Neural cell (in vitro differentiated cells): Measurements from ENCODE around the gene DSCAML1.

Experiments used
- MXI1 ChIP-seq: fragments of 450-650 bp; conservative IDR thresholded peaks from 2 replicates; pipeline ENCODE4 v1.6.1; 2014; ENCODE audit warnings: antibody characterized with exemption, mild to moderate bottlenecking; ENCODE audit not compliant: poor library complexity, severe bottlenecking
- TAF1 ChIP-seq: IDR thresholded peaks from 2 replicates; pipeline ENCODE4 v1.6.1; 2012; ENCODE audit warnings: low read depth
- TF ChIP-seq, protein P1 (sequence below): fragments of 450-650 bp; IDR thresholded peaks from 2 replicates; pipeline ENCODE4 v1.5.1; 2014; ENCODE audit warnings: antibody characterized with exemption, mild to moderate bottlenecking, moderate library complexity; ENCODE audit not compliant: poor library complexity, severe bottlenecking

DNA sequence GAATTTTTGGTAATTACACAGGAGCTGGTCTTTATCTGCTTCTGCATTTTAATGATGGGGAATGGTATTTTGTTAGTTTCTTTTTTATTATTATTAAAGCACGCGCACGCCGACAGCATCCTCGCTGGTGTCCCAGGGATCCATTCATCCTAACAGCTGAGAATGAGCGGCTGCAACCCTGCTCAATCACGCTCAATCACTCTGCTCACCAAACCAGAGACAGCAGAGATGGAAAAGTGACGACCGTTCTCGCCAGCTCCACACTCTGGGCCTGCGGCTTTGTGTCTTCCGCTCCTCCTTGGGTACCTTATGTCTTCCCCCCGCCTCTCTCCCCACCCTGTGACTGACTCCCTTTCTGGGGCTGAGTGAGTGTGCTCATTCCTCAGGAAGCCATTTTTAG lies 84.5 kb downstream of the DSCAML1 start:
- TF ChIP-seq, protein P1, sequence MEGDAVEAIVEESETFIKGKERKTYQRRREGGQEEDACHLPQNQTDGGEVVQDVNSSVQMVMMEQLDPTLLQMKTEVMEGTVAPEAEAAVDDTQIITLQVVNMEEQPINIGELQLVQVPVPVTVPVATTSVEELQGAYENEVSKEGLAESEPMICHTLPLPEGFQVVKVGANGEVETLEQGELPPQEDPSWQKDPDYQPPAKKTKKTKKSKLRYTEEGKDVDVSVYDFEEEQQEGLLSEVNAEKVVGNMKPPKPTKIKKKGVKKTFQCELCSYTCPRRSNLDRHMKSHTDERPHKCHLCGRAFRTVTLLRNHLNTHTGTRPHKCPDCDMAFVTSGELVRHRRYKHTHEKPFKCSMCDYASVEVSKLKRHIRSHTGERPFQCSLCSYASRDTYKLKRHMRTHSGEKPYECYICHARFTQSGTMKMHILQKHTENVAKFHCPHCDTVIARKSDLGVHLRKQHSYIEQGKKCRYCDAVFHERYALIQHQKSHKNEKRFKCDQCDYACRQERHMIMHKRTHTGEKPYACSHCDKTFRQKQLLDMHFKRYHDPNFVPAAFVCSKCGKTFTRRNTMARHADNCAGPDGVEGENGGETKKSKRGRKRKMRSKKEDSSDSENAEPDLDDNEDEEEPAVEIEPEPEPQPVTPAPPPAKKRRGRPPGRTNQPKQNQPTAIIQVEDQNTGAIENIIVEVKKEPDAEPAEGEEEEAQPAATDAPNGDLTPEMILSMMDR, result no peak
- TF ChIP-seq TAF1 (no peak), MXI1 (no peak)
